ENCODE results near the gene DDR2.

DDR2 gene

GRCh38 chr1:162605225-162605927 is 26.9 kb upstream of the DDR2 start:
- no peaks in the 10 kb centered on the region for H3K4me1 ChIP-seq (ENCODE audit: control insufficient read depth, insufficient read depth, low read length)
- H3K36me3 ChIP-seq (ENCODE audit: control insufficient read depth, insufficient read depth, low read length) = no peaks in the 10 kb centered on the region
- 100% methylated on average over 1 of the region's 3 CpGs for whole genome bisulfite sequencing (ENCODE audit: insufficient coverage, insufficient read length)
- no peaks in the 10 kb centered on the region for H3K9me3 ChIP-seq (ENCODE audit: control insufficient read depth, insufficient read depth, low read length)
- H3K4me3 ChIP-seq (ENCODE audit: low read length) = no peak overlapping the region
- DNase-seq (ENCODE audit: low read depth, low spot score) = no peak
- no peak overlapping the region for H3K27ac ChIP-seq (ENCODE audit: low read length)
- no peaks in the 10 kb centered on the region for H3K27me3 ChIP-seq (ENCODE audit: control insufficient read depth, insufficient read depth, low read length)

- DNase-seq (ENCODE audit: low read depth, low spot score) = no peak
- Histone ChIP-seq H3K27ac (ENCODE audit: low read length) (no peak overlapping the region), H3K27me3 (ENCODE audit: control insufficient read depth, insufficient read depth, low read length) (no peaks in the 10 kb centered on the region), H3K9me3 (ENCODE audit: control insufficient read depth, insufficient read depth, low read length) (no peaks in the 10 kb centered on the region), H3K4me3 (ENCODE audit: low read length) (no peak overlapping the region), H3K36me3 (ENCODE audit: control insufficient read depth, insufficient read depth, low read length) (no peaks in the 10 kb centered on the region), H3K4me1 (ENCODE audit: control insufficient read depth, insufficient read depth, low read length) (no peaks in the 10 kb centered on the region)
- no CpG with 5 or more reads among the region's 2 CpGs for WGBS (ENCODE audit: insufficient coverage, insufficient read length)
Measured at GRCh38 chr1:162609306-162609705, 23.0 kb upstream of the DDR2 start.

- WGBS (ENCODE audit: insufficient coverage, insufficient read length) = no CpG with 5 or more reads among the region's 8 CpGs
- Histone ChIP-seq H3K27ac (ENCODE audit: low read length) (no peak overlapping the region), H3K4me1 (ENCODE audit: control insufficient read depth, insufficient read depth, low read length) (no peaks in the 10 kb centered on the region), H3K36me3 (ENCODE audit: control insufficient read depth, insufficient read depth, low read length) (no peaks in the 10 kb centered on the region), H3K9me3 (ENCODE audit: control insufficient read depth, insufficient read depth, low read length) (no peaks in the 10 kb centered on the region), H3K4me3 (ENCODE audit: low read length) (no peak overlapping the region), H3K27me3 (ENCODE audit: control insufficient read depth, insufficient read depth, low read length) (no peaks in the 10 kb centered on the region)
- DNase-seq (ENCODE audit: low read depth, low spot score) = no peak
Measured at GRCh38 chr1:162612606-162613400, 19.5 kb upstream of the DDR2 start.

GRCh38 chr1:162616848-162617247 is 15.4 kb upstream of the DDR2 start:
- WGBS (ENCODE audit: insufficient coverage, insufficient read length) = no CpG with 5 or more reads among the region's 1 CpG
- no peaks in the 10 kb centered on the region for H3K36me3 ChIP-seq (ENCODE audit: control insufficient read depth, insufficient read depth, low read length)
- H3K4me1 ChIP-seq (ENCODE audit: control insufficient read depth, insufficient read depth, low read length) = no peaks in the 10 kb centered on the region
- H3K4me3 ChIP-seq (ENCODE audit: low read length) = no peak overlapping the region
- H3K9me3 ChIP-seq (ENCODE audit: control insufficient read depth, insufficient read depth, low read length) = no peaks in the 10 kb centered on the region
- no peak for DNase-seq (ENCODE audit: low read depth, low spot score)
- H3K27ac ChIP-seq (ENCODE audit: low read length) = no peak overlapping the region
- no peaks in the 10 kb centered on the region for H3K27me3 ChIP-seq (ENCODE audit: control insufficient read depth, insufficient read depth, low read length)

- no peaks in the 10 kb centered on the region for H3K4me1 ChIP-seq (ENCODE audit: control insufficient read depth, insufficient read depth, low read length)
- H3K27ac ChIP-seq (ENCODE audit: low read length) = no peak overlapping the region
- H3K9me3 ChIP-seq (ENCODE audit: control insufficient read depth, insufficient read depth, low read length) = no peaks in the 10 kb centered on the region
- no peak for DNase-seq (ENCODE audit: low read depth, low spot score)
- H3K36me3 ChIP-seq (ENCODE audit: control insufficient read depth, insufficient read depth, low read length) = no peaks in the 10 kb centered on the region
- no CpG with 5 or more reads among the region's 1 CpG for WGBS (ENCODE audit: insufficient coverage, insufficient read length)
- H3K4me3 ChIP-seq (ENCODE audit: low read length) = no peak overlapping the region
- no peaks in the 10 kb centered on the region for H3K27me3 ChIP-seq (ENCODE audit: control insufficient read depth, insufficient read depth, low read length)
Measured at GRCh38 chr1:162617513-162617912, 14.8 kb upstream of the DDR2 start.

- Histone ChIP-seq H3K4me3 (ENCODE audit: low read length) (no peak overlapping the region), H3K27me3 (ENCODE audit: control insufficient read depth, insufficient read depth, low read length) (no peaks in the 10 kb centered on the region), H3K9me3 (ENCODE audit: control insufficient read depth, insufficient read depth, low read length) (no peaks in the 10 kb centered on the region), H3K27ac (ENCODE audit: low read length) (no peak overlapping the region), H3K36me3 (ENCODE audit: control insufficient read depth, insufficient read depth, low read length) (no peaks in the 10 kb centered on the region), H3K4me1 (ENCODE audit: control insufficient read depth, insufficient read depth, low read length) (no peaks in the 10 kb centered on the region)
- no CpG with 5 or more reads among the region's 3 CpGs for WGBS (ENCODE audit: insufficient coverage, insufficient read length)
- no peak for DNase-seq (ENCODE audit: low read depth, low spot score)
Measured at GRCh38 chr1:162619076-162619475, 13.2 kb upstream of the DDR2 start.

GRCh38 chr1:162621256-162621655 is 11.0 kb upstream of the DDR2 start:
- H3K9me3 ChIP-seq (ENCODE audit: control insufficient read depth, insufficient read depth, low read length) = no peaks in the 10 kb centered on the region

GRCh38 chr1:162625679-162626078 is 6.6 kb upstream of the DDR2 start:
- Histone ChIP-seq H3K9me3 (ENCODE audit: control insufficient read depth, insufficient read depth, low read length) (no peaks in the 10 kb centered on the region), H3K27ac (ENCODE audit: low read length) (no peak overlapping the region), H3K36me3 (ENCODE audit: control insufficient read depth, insufficient read depth, low read length) (no peaks in the 10 kb centered on the region), H3K27me3 (ENCODE audit: control insufficient read depth, insufficient read depth, low read length) (no peaks in the 10 kb centered on the region), H3K4me3 (ENCODE audit: low read length) (no peak overlapping the region), H3K4me1 (ENCODE audit: control insufficient read depth, insufficient read depth, low read length) (no peaks in the 10 kb centered on the region)
- no peak for DNase-seq (ENCODE audit: low read depth, low spot score)
- WGBS (ENCODE audit: insufficient coverage, insufficient read length) = no CpG with 5 or more reads among the region's 2 CpGs

More at GRCh38 chr1:162621256-162621655, 11.0 kb upstream of the DDR2 start:
- H3K27ac ChIP-seq (ENCODE audit: low read length) = no peak overlapping the region
- H3K4me3 ChIP-seq (ENCODE audit: low read length) = no peak overlapping the region
- no peak for DNase-seq (ENCODE audit: low read depth, low spot score)
- no peaks in the 10 kb centered on the region for H3K27me3 ChIP-seq (ENCODE audit: control insufficient read depth, insufficient read depth, low read length)
- H3K4me1 ChIP-seq (ENCODE audit: control insufficient read depth, insufficient read depth, low read length) = no peaks in the 10 kb centered on the region
- no peaks in the 10 kb centered on the region for H3K36me3 ChIP-seq (ENCODE audit: control insufficient read depth, insufficient read depth, low read length)

- no peak overlapping the region for H3K4me3 ChIP-seq (ENCODE audit: low read length)
- H3K36me3 ChIP-seq (ENCODE audit: control insufficient read depth, insufficient read depth, low read length) = no peaks in the 10 kb centered on the region
- no peaks in the 10 kb centered on the region for H3K27me3 ChIP-seq (ENCODE audit: control insufficient read depth, insufficient read depth, low read length)
- no peak for DNase-seq (ENCODE audit: low read depth, low spot score)
- WGBS (ENCODE audit: insufficient coverage, insufficient read length) = no CpG with 5 or more reads among the region's 2 CpGs
- H3K4me1 ChIP-seq (ENCODE audit: control insufficient read depth, insufficient read depth, low read length) = no peaks in the 10 kb centered on the region
- no peaks in the 10 kb centered on the region for H3K9me3 ChIP-seq (ENCODE audit: control insufficient read depth, insufficient read depth, low read length)
- no peak overlapping the region for H3K27ac ChIP-seq (ENCODE audit: low read length)
Measured at GRCh38 chr1:162626094-162626493, 6.2 kb upstream of the DDR2 start.

- Histone ChIP-seq H3K4me3 (ENCODE audit: low read length) (no peak overlapping the region), H3K27ac (ENCODE audit: low read length) (no peak overlapping the region), H3K4me1 (ENCODE audit: control insufficient read depth, insufficient read depth, low read length) (no peaks in the 10 kb centered on the region), H3K9me3 (ENCODE audit: control insufficient read depth, insufficient read depth, low read length) (no peaks in the 10 kb centered on the region), H3K27me3 (ENCODE audit: control insufficient read depth, insufficient read depth, low read length) (no peaks in the 10 kb centered on the region), H3K36me3 (ENCODE audit: control insufficient read depth, insufficient read depth, low read length) (no peaks in the 10 kb centered on the region)
- WGBS (ENCODE audit: insufficient coverage, insufficient read length) = no CpG with 5 or more reads among the region's 2 CpGs
- no peak for DNase-seq (ENCODE audit: low read depth, low spot score)
Measured at GRCh38 chr1:162626761-162627160, 5.5 kb upstream of the DDR2 start.

Data from iPS DF 6.9 (cell line).